Liver (tissue), 9 donors: ENCODE measurements around the gene CEP20. TPM values are rescaled to one million over a fixed set of nuclear protein-coding genes. Genes with fewer than 3 reads are reported as not detected.

Experiments
- DNase-seq: peaks from one replicate; pipeline ENCODE4 v3.0.0-alpha.2; 2017; ENCODE audit warnings: low spot score
- H3K27ac ChIP-seq, 2 donors: one replicate each; pipeline ENCODE4 v1.7.0; 2013; ENCODE audit warnings: inconsistent platforms in 2 of 2, low read length in 2 of 2, control low read depth in 1 of 2, low read depth in 1 of 2, mild to moderate bottlenecking in 1 of 2
- H3K27me3 ChIP-seq, 4 donors: one replicate each; pipeline versions ENCODE4 v1.6.1 to v1.7.0; 2013; ENCODE audit warnings: low read length in 3 of 4, inconsistent platforms in 1 of 4, mild to moderate bottlenecking in 1 of 4, moderate library complexity in 1 of 4; ENCODE audit not compliant: control insufficient read depth in 4 of 4, insufficient read depth in 4 of 4
- H3K36me3 ChIP-seq, 4 donors: one replicate each; pipeline versions ENCODE4 v1.6.1 to v1.7.0; 2013; ENCODE audit warnings: low read length in 3 of 4, mild to moderate bottlenecking in 3 of 4, low read depth in 1 of 4, moderate library complexity in 1 of 4; ENCODE audit not compliant: control insufficient read depth in 4 of 4, insufficient read depth in 3 of 4
- H3K4me1 ChIP-seq, 4 donors: one replicate each; pipeline versions ENCODE4 v1.6.1 to v1.7.0; 2013; ENCODE audit warnings: low read length in 3 of 4, mild to moderate bottlenecking in 3 of 4, moderate library complexity in 1 of 4; ENCODE audit not compliant: control insufficient read depth in 4 of 4, insufficient read depth in 4 of 4
- H3K4me3 ChIP-seq, 3 donors: one replicate each; pipeline versions ENCODE4 v1.6.1 to v1.7.0; 2013; ENCODE audit warnings: low read length in 3 of 3, control low read depth in 1 of 3, low read depth in 1 of 3, mild to moderate bottlenecking in 1 of 3
- H3K9ac ChIP-seq, 2 donors: one replicate each; pipeline ENCODE4 v1.7.0; 2013; ENCODE audit warnings: low read length in 2 of 2, mild to moderate bottlenecking in 2 of 2, moderate library complexity in 2 of 2, control low read depth in 1 of 2, low read depth in 1 of 2
- H3K9me3 ChIP-seq, 4 donors: one replicate each; pipeline versions ENCODE4 v1.6.1 to v1.7.0; 2013; ENCODE audit warnings: low read length in 3 of 4; ENCODE audit not compliant: control insufficient read depth in 4 of 4
- EGR1 ChIP-seq, 2 donors: IDR thresholded peaks; 2 replicates each; pipeline ENCODE4 v1.6.1; 2016 to 2018; ENCODE audit warnings: antibody characterized with exemption in 2 of 2, low read depth in 2 of 2
- FOXA1 ChIP-seq: IDR thresholded peaks from 2 replicates; pipeline ENCODE4 v1.6.1; 2016; ENCODE audit warnings: antibody characterized with exemption
- FOXA2 ChIP-seq: IDR thresholded peaks from 2 replicates; pipeline ENCODE4 v1.6.1; 2016; ENCODE audit warnings: antibody characterized with exemption
- GABPA ChIP-seq, 2 donors: IDR thresholded peaks in 1 of 2; conservative IDR thresholded peaks in 1 of 2; 2 replicates each; pipeline ENCODE4 v1.6.1; 2016; ENCODE audit warnings: antibody characterized with exemption in 2 of 2, mild to moderate bottlenecking in 1 of 2, moderate library complexity in 1 of 2
- HNF4A ChIP-seq, 2 donors: conservative IDR thresholded peaks; 2 replicates each; pipeline ENCODE4 v1.6.1; 2016; ENCODE audit warnings: antibody characterized with exemption in 2 of 2, mild to moderate bottlenecking in 2 of 2
- HNF4G ChIP-seq: IDR thresholded peaks from 2 replicates; pipeline ENCODE4 v1.6.1; 2016; ENCODE audit warnings: antibody characterized with exemption
- JUND ChIP-seq, 2 donors: IDR thresholded peaks; 2 replicates each; pipeline ENCODE4 v1.6.1; 2016; ENCODE audit warnings: antibody characterized with exemption in 2 of 2
- NR2F2 ChIP-seq: IDR thresholded peaks from 2 replicates; pipeline ENCODE4 v1.6.1; 2016; ENCODE audit warnings: antibody characterized with exemption
- RAD21 ChIP-seq, 2 donors: IDR thresholded peaks; 2 replicates each; pipeline ENCODE4 v1.6.1; 2016; ENCODE audit warnings: antibody characterized with exemption in 2 of 2, mild to moderate bottlenecking in 2 of 2
- RXRA ChIP-seq, 2 donors: IDR thresholded peaks; 2 replicates each; pipeline ENCODE4 v1.6.1; 2017 to 2018; ENCODE audit warnings: antibody characterized with exemption in 2 of 2, mild to moderate bottlenecking in 1 of 2
- SP1 ChIP-seq: IDR thresholded peaks from 2 replicates; pipeline ENCODE4 v1.6.1; 2018; ENCODE audit warnings: antibody characterized with exemption, mild to moderate bottlenecking
- TAF1 ChIP-seq: conservative IDR thresholded peaks from 2 replicates; pipeline ENCODE4 v1.6.1; 2016; ENCODE audit warnings: antibody characterized with exemption, mild to moderate bottlenecking
- YY1 ChIP-seq: IDR thresholded peaks from 2 replicates; pipeline ENCODE4 v1.6.1; 2016; ENCODE audit warnings: antibody characterized with exemption, mild to moderate bottlenecking
- WGBS: extraction: QIAGEN DNeasy Blood & Tissue Kit; methylation state at CpG from one replicate; pipeline ENCODE4 v1.1.7; 2013; 5-methylcytosine and 5-hydroxymethylcytosine counted together
- polyA plus RNA-seq, 2 donors: library from polyadenylated mRNA; stranded (reverse) in 1 of 2; unstranded in 1 of 2; fragments of 200-250 nt in 1 of 2; fragments of >200 nt in 1 of 2; fragmentation: Nextera tagmentation in 1 of 2; extraction: Ambion mirVana in 1 of 2; gene quantifications; one replicate each; pipeline versions ENCODE4 v1.2.1 to v1.2.3, GENCODE V29; 2013 to 2015
- total RNA-seq, 2 donors: library from RNA; depleted of rRNA; stranded (reverse); fragments of >200 nt; gene quantifications; one replicate each; pipeline ENCODE4 v1.2.3, GENCODE V29; 2014
- TF ChIP-seq, protein P1 (sequence below): fragments of 150-350 bp; IDR thresholded peaks from 2 replicates; pipeline ENCODE4 v1.5.1; 2017; ENCODE audit warnings: improper control_type of control experiment, low read depth, low read length; ENCODE audit not compliant: missing input control
- TF ChIP-seq, protein P2 (sequence below): IDR thresholded peaks from 2 replicates; pipeline ENCODE4 v1.6.1; 2016; ENCODE audit warnings: antibody characterized with exemption
- TF ChIP-seq, protein P3 (sequence below): IDR thresholded peaks from 2 replicates; pipeline ENCODE4 v1.6.1; 2016; ENCODE audit warnings: antibody characterized with exemption
- TF ChIP-seq, protein P4 (sequence below): IDR thresholded peaks from 2 replicates; pipeline ENCODE4 v1.6.1; 2016; ENCODE audit warnings: antibody characterized with exemption, mild to moderate bottlenecking
- TF ChIP-seq, protein P5 (sequence below): IDR thresholded peaks from 2 replicates; pipeline ENCODE4 v1.6.1; 2016; ENCODE audit warnings: antibody characterized with exemption
- donor health status: healthy.
- donor health status: healthy.
- donor health status: healthy.
- donor health status: healthy.
- donor health status: healthy.

CEP20 gene
- total and polyA plus RNA-seq, 4 donors: 10.7 to 19.2 (median 13.3) TPM

DNA sequence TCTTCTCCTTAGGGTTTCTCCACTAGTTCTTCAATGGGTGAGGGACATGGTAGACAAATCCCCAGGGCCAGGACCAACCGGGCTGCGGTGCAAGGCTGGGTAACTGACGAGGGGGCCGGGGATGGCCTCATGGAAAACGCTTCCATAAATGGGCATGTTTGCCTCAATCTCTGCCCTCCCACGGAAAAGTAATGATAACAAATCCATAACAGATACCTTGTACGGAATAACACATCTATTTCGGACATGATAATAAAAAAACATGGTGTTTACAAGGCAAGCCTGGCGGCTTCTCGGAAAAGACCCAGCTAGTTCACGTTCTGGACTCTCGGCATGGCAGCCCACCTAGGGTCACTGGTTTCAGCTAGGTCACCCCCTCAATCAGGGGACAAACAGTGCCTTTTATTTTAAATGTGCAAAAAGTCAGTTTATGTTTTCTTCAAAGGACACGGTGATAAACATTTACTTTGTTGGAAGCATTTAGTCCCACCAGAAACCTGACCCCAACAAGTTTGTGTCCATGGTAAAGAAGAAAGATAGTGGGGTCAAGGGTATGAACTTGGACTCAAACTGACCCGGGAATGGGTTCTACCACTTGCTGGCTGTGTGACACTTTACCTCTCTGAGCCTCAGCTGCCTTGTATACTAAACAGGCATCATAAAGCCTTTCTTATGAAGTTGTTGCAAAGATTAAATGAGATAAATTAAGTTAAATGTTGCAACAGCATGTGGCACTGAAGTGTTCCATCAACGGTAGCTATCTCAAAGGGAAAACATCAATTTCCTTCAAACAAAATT, 33.3 kb downstream of the CEP20 start:
- no peak for DNase-seq
- H3K4me1 ChIP-seq: peaks cover 0 to 6% (median 2%) of the 10 kb centered on the region in 4 donors
- H3K4me3 ChIP-seq: no peak overlapping the region
- H3K9me3 ChIP-seq: no peaks in the 10 kb centered on the region
- H3K27me3 ChIP-seq: peaks cover 0 to 12% (median 4%) of the 10 kb centered on the region in 4 donors
- WGBS: 50% methylated on average over 15 of the region's 15 CpGs
- no peak overlapping the region for H3K9ac ChIP-seq
- no peak overlapping the region for H3K27ac ChIP-seq
- TF ChIP-seq, protein P1, sequence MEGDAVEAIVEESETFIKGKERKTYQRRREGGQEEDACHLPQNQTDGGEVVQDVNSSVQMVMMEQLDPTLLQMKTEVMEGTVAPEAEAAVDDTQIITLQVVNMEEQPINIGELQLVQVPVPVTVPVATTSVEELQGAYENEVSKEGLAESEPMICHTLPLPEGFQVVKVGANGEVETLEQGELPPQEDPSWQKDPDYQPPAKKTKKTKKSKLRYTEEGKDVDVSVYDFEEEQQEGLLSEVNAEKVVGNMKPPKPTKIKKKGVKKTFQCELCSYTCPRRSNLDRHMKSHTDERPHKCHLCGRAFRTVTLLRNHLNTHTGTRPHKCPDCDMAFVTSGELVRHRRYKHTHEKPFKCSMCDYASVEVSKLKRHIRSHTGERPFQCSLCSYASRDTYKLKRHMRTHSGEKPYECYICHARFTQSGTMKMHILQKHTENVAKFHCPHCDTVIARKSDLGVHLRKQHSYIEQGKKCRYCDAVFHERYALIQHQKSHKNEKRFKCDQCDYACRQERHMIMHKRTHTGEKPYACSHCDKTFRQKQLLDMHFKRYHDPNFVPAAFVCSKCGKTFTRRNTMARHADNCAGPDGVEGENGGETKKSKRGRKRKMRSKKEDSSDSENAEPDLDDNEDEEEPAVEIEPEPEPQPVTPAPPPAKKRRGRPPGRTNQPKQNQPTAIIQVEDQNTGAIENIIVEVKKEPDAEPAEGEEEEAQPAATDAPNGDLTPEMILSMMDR: no peak
- TF ChIP-seq, protein P2, sequence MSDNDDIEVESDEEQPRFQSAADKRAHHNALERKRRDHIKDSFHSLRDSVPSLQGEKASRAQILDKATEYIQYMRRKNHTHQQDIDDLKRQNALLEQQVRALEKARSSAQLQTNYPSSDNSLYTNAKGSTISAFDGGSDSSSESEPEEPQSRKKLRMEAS: no peak
- TF ChIP-seq JUND (IDR thresholded peaks at IDR 0.05) (no peak), EGR1 (IDR thresholded peaks at IDR 0.05; ENCODE audit: low read depth in 2 of 2) (no peak), NR2F2 (no peak), GABPA (IDR thresholded peaks at IDR 0.05 in 1 of 2, conservative IDR thresholded peaks at IDR 0.05 in 1 of 2) (no peak), FOXA1 (no peak), SP1 (no peak), TAF1 (no peak), HNF4A (conservative IDR thresholded peaks at IDR 0.05) (no peak), RAD21 (IDR thresholded peaks at IDR 0.05) (no peak), RXRA (IDR thresholded peaks at IDR 0.05) (no peak), YY1 (no peak), HNF4G (no peak), FOXA2 (no peak)
- TF ChIP-seq, protein P3, sequence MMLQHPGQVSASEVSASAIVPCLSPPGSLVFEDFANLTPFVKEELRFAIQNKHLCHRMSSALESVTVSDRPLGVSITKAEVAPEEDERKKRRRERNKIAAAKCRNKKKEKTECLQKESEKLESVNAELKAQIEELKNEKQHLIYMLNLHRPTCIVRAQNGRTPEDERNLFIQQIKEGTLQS: no peak
- TF ChIP-seq, protein P4, sequence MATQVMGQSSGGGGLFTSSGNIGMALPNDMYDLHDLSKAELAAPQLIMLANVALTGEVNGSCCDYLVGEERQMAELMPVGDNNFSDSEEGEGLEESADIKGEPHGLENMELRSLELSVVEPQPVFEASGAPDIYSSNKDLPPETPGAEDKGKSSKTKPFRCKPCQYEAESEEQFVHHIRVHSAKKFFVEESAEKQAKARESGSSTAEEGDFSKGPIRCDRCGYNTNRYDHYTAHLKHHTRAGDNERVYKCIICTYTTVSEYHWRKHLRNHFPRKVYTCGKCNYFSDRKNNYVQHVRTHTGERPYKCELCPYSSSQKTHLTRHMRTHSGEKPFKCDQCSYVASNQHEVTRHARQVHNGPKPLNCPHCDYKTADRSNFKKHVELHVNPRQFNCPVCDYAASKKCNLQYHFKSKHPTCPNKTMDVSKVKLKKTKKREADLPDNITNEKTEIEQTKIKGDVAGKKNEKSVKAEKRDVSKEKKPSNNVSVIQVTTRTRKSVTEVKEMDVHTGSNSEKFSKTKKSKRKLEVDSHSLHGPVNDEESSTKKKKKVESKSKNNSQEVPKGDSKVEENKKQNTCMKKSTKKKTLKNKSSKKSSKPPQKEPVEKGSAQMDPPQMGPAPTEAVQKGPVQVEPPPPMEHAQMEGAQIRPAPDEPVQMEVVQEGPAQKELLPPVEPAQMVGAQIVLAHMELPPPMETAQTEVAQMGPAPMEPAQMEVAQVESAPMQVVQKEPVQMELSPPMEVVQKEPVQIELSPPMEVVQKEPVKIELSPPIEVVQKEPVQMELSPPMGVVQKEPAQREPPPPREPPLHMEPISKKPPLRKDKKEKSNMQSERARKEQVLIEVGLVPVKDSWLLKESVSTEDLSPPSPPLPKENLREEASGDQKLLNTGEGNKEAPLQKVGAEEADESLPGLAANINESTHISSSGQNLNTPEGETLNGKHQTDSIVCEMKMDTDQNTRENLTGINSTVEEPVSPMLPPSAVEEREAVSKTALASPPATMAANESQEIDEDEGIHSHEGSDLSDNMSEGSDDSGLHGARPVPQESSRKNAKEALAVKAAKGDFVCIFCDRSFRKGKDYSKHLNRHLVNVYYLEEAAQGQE: no peak
- TF ChIP-seq, protein P5, sequence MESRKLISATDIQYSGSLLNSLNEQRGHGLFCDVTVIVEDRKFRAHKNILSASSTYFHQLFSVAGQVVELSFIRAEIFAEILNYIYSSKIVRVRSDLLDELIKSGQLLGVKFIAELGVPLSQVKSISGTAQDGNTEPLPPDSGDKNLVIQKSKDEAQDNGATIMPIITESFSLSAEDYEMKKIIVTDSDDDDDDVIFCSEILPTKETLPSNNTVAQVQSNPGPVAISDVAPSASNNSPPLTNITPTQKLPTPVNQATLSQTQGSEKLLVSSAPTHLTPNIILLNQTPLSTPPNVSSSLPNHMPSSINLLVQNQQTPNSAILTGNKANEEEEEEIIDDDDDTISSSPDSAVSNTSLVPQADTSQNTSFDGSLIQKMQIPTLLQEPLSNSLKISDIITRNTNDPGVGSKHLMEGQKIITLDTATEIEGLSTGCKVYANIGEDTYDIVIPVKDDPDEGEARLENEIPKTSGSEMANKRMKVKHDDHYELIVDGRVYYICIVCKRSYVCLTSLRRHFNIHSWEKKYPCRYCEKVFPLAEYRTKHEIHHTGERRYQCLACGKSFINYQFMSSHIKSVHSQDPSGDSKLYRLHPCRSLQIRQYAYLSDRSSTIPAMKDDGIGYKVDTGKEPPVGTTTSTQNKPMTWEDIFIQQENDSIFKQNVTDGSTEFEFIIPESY: no peak
- H3K36me3 ChIP-seq: no peaks in the 10 kb centered on the region
